ENCODE data around the gene CNOT9.

DNA sequence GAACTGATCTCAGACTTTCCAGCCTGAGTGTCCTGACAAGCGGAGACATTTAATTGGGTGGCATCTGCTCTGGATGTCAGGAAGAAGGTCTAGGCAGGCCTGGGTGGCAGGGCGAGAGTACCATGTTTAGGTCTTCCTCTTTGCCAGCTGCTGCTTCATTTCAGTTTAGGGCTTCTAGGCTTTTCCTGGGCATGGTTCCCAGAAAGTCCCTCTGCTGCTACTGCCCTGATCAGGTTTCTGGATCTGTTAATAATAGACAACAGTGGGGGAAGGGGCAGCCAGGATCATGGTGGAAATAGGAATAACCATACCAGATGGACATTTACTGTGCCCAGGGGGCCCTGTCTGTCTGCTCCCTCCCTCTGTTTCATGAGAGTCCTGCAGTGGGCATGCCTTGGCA, 36.8 kb downstream of the CNOT9 start:
- TF ChIP-seq, protein P1, sequence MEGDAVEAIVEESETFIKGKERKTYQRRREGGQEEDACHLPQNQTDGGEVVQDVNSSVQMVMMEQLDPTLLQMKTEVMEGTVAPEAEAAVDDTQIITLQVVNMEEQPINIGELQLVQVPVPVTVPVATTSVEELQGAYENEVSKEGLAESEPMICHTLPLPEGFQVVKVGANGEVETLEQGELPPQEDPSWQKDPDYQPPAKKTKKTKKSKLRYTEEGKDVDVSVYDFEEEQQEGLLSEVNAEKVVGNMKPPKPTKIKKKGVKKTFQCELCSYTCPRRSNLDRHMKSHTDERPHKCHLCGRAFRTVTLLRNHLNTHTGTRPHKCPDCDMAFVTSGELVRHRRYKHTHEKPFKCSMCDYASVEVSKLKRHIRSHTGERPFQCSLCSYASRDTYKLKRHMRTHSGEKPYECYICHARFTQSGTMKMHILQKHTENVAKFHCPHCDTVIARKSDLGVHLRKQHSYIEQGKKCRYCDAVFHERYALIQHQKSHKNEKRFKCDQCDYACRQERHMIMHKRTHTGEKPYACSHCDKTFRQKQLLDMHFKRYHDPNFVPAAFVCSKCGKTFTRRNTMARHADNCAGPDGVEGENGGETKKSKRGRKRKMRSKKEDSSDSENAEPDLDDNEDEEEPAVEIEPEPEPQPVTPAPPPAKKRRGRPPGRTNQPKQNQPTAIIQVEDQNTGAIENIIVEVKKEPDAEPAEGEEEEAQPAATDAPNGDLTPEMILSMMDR (IDR thresholded peaks at IDR 0.05) = no peak
- no peak for TF ChIP-seq POLR2AphosphoS5 (IDR thresholded peaks at IDR 0.05)
- TF ChIP-seq EP300 (IDR thresholded peaks at IDR 0.05; ENCODE audit: low read depth) = no peak
- no peak for TF ChIP-seq POLR2A (IDR thresholded peaks at IDR 0.05)

All from transverse colon (tissue), 4 donors.